ENCODE results near the gene ANKMY1. TPM values are rescaled to one million over a fixed set of nuclear protein-coding genes. Genes with fewer than 3 reads are reported as not detected.

ANKMY1 gene
- total and polyA plus RNA-seq, 2 donors (not counting 1 experiment from before 2014, with no cell fraction given), result 51.7 to 72.1 TPM

- CTCF ChIA-PET, result interaction anchor here (0.7 kb wide), 1 partner anchor 17 kb away, joined by 3 read pairs; no protein-coding TSS in a partner anchor
- Histone ChIP-seq H4K20me1 (ENCODE audit: control insufficient read depth, insufficient read depth, low read length, poor library complexity, severe bottlenecking) (peaks cover 5% of the 10 kb centered on the region), H3K36me3 (replicated peaks in 1 of 2; ENCODE audit: control extremely low read depth in 1 of 2, control insufficient read depth in 1 of 2, extremely low read depth in 1 of 2, insufficient read depth in 2 of 2, low read length in 1 of 2) (peaks cover 11 to 15% of the 10 kb centered on the region in 2 experiments), H3K9me3 (ENCODE audit: control extremely low read depth in 1 of 3, control insufficient read depth in 2 of 3, insufficient read depth in 1 of 3, low read length in 2 of 3) (peaks cover 6 to 33% (median 18%) of the 10 kb centered on the region in 3 donors), H3K79me2 (ENCODE audit: control insufficient read depth, insufficient read depth, low read length) (no peaks in the 10 kb centered on the region), H3K4me3 (ENCODE audit: control extremely low read depth in 1 of 5, extremely low read depth in 1 of 5, insufficient read depth in 1 of 5, low read depth in 2 of 5, low read length in 4 of 5) (no peak overlapping the region), H3K4me2 (replicated peaks; ENCODE audit: low read depth, low read length, poor library complexity, severe bottlenecking) (no peak overlapping the region), H3K9ac (ENCODE audit: low read length) (no peak overlapping the region), H3K27ac (ENCODE audit: low read length in 2 of 2) (no peak overlapping the region), H3K27me3 (replicated peaks in 1 of 4; ENCODE audit: control extremely low read depth in 1 of 4, control insufficient read depth in 3 of 4, insufficient read depth in 4 of 4, low read length in 3 of 4) (no peaks in the 10 kb centered on the region), H2AFZ (ENCODE audit: insufficient read depth, low read depth, low read length, poor library complexity, severe bottlenecking) (no peak overlapping the region), H3K4me1 (ENCODE audit: control insufficient read depth in 2 of 2, insufficient read depth in 2 of 2, low read length in 2 of 2) (no peaks in the 10 kb centered on the region)
- no peaks in the 10 kb centered on the region for H3K27me3 Mint-ChIP-seq
- DNase-seq, result no peak
- H3K4me1 Mint-ChIP-seq, result no peaks in the 10 kb centered on the region
- POLR2A ChIA-PET, result no interaction called here
- no peak for TF ChIP-seq EZH2 (IDR thresholded peaks at IDR 0.05; ENCODE audit: borderline replicate concordance, insufficient read depth, low read depth, low read length, poor library complexity, severe bottlenecking)
- TF ChIP-seq, protein P1, sequence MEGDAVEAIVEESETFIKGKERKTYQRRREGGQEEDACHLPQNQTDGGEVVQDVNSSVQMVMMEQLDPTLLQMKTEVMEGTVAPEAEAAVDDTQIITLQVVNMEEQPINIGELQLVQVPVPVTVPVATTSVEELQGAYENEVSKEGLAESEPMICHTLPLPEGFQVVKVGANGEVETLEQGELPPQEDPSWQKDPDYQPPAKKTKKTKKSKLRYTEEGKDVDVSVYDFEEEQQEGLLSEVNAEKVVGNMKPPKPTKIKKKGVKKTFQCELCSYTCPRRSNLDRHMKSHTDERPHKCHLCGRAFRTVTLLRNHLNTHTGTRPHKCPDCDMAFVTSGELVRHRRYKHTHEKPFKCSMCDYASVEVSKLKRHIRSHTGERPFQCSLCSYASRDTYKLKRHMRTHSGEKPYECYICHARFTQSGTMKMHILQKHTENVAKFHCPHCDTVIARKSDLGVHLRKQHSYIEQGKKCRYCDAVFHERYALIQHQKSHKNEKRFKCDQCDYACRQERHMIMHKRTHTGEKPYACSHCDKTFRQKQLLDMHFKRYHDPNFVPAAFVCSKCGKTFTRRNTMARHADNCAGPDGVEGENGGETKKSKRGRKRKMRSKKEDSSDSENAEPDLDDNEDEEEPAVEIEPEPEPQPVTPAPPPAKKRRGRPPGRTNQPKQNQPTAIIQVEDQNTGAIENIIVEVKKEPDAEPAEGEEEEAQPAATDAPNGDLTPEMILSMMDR (IDR thresholded peaks at IDR 0.05), result no peak
- H3K4me3 Mint-ChIP-seq, result no peak overlapping the region
- no peak overlapping the region for H3K27ac Mint-ChIP-seq
- intact Hi-C loops (cut with micrococcal nuclease), result no loop called here
- ATAC-seq (ENCODE audit: low read depth), result no peak
- peaks cover 16% of the 10 kb centered on the region for H3K9me3 Mint-ChIP-seq (ENCODE audit: insufficient read depth)
- 100% methylated on average over 4 of the region's 5 CpGs for WGBS (ENCODE audit: insufficient coverage)
Measured at GRCh38 chr2:240531038-240531437, 26.8 kb downstream of the ANKMY1 start.

GRCh38 chr2:240530181-240530580 lies 27.6 kb downstream of the ANKMY1 start:
- Histone ChIP-seq H3K79me2 (ENCODE audit: control insufficient read depth, insufficient read depth, low read length) (no peaks in the 10 kb centered on the region), H3K36me3 (replicated peaks in 1 of 2; ENCODE audit: control extremely low read depth in 1 of 2, control insufficient read depth in 1 of 2, extremely low read depth in 1 of 2, insufficient read depth in 2 of 2, low read length in 1 of 2) (peaks cover 11 to 20% of the 10 kb centered on the region in 2 experiments), H3K4me3 (ENCODE audit: control extremely low read depth in 1 of 5, extremely low read depth in 1 of 5, insufficient read depth in 1 of 5, low read depth in 2 of 5, low read length in 4 of 5) (no peak overlapping the region), H3K9me3 (ENCODE audit: control extremely low read depth in 1 of 3, control insufficient read depth in 2 of 3, insufficient read depth in 1 of 3, low read length in 2 of 3) (peaks cover 6 to 41% (median 22%) of the 10 kb centered on the region in 3 donors), H3K4me1 (ENCODE audit: control insufficient read depth in 2 of 2, insufficient read depth in 2 of 2, low read length in 2 of 2) (no peaks in the 10 kb centered on the region), H3K27ac (ENCODE audit: low read length in 2 of 2) (no peak overlapping the region), H2AFZ (ENCODE audit: insufficient read depth, low read depth, low read length, poor library complexity, severe bottlenecking) (no peak overlapping the region), H3K9ac (ENCODE audit: low read length) (no peak overlapping the region), H4K20me1 (ENCODE audit: control insufficient read depth, insufficient read depth, low read length, poor library complexity, severe bottlenecking) (peaks cover 5% of the 10 kb centered on the region), H3K4me2 (replicated peaks; ENCODE audit: low read depth, low read length, poor library complexity, severe bottlenecking) (no peak overlapping the region), H3K27me3 (replicated peaks in 1 of 4; ENCODE audit: control extremely low read depth in 1 of 4, control insufficient read depth in 3 of 4, insufficient read depth in 4 of 4, low read length in 3 of 4) (no peaks in the 10 kb centered on the region)
- no peaks in the 10 kb centered on the region for H3K27me3 Mint-ChIP-seq
- no peak overlapping the region for H3K27ac Mint-ChIP-seq
- H3K4me3 Mint-ChIP-seq, result no peak overlapping the region
- H3K4me1 Mint-ChIP-seq, result no peaks in the 10 kb centered on the region
- DNase-seq (no peak), ATAC-seq (ENCODE audit: low read depth) (no peak)
- intact Hi-C loops (cut with micrococcal nuclease), result no loop called here
- 100% methylated on average over 3 of the region's 7 CpGs for WGBS (ENCODE audit: insufficient coverage)
- no peak for TF ChIP-seq EZH2 (IDR thresholded peaks at IDR 0.05; ENCODE audit: borderline replicate concordance, insufficient read depth, low read depth, low read length, poor library complexity, severe bottlenecking)
- TF ChIP-seq, protein P1 (IDR thresholded peaks at IDR 0.05), result no peak
- CTCF ChIA-PET, result no interaction called here
- POLR2A ChIA-PET, result interaction anchor here (0.8 kb wide), 1 partner anchor 1108 kb away, joined by 3 read pairs; no protein-coding TSS in a partner anchor
- H3K9me3 Mint-ChIP-seq (ENCODE audit: insufficient read depth), result peaks cover 16% of the 10 kb centered on the region
